Measurements from ENCODE around the gene OR6B1. TPM values are rescaled to one million over a fixed set of nuclear protein-coding genes. Genes with fewer than 3 reads are reported as not detected.

The OR6B1 gene
- total RNA-seq, 1 donor from 2014 or later = not detected

- no peaks in the 10 kb centered on the region for H3K9me3 Mint-ChIP-seq (ENCODE audit: unreplicated experiment)
- no peak for DNase-seq (ENCODE audit: low spot score)
- no peaks in the 10 kb centered on the region for H3K4me1 Mint-ChIP-seq (ENCODE audit: unreplicated experiment)
- no peak for TF ChIP-seq CTCF (IDR thresholded peaks at IDR 0.05; ENCODE audit: unreplicated experiment)
- H3K27ac Mint-ChIP-seq (ENCODE audit: unreplicated experiment) = no peak overlapping the region
- H3K4me3 Mint-ChIP-seq (ENCODE audit: unreplicated experiment) = no peak overlapping the region
- H3K27me3 Mint-ChIP-seq (ENCODE audit: unreplicated experiment) = no peaks in the 10 kb centered on the region
- no peaks in the 10 kb centered on the region for H3K36me3 Mint-ChIP-seq (ENCODE audit: low read depth, unreplicated experiment)
Measured at GRCh38 chr7:143975617-143976016, 24.5 kb upstream of the OR6B1 start.

- Mint-ChIP-seq H3K36me3 (ENCODE audit: low read depth, unreplicated experiment) (no peaks in the 10 kb centered on the region), H3K9me3 (ENCODE audit: unreplicated experiment) (no peaks in the 10 kb centered on the region), H3K4me1 (ENCODE audit: unreplicated experiment) (no peaks in the 10 kb centered on the region), H3K27ac (ENCODE audit: unreplicated experiment) (no peak overlapping the region), H3K27me3 (ENCODE audit: unreplicated experiment) (no peaks in the 10 kb centered on the region), H3K4me3 (ENCODE audit: unreplicated experiment) (no peak overlapping the region)
- DNase-seq (ENCODE audit: low spot score) = no peak
- no peak for TF ChIP-seq CTCF (IDR thresholded peaks at IDR 0.05; ENCODE audit: unreplicated experiment)
Measured at GRCh38 chr7:143978585-143978984, 21.5 kb upstream of the OR6B1 start.

GRCh38 chr7:143979359-143979758 lies 20.8 kb upstream of the OR6B1 start:
- Mint-ChIP-seq H3K4me1 (ENCODE audit: unreplicated experiment) (no peaks in the 10 kb centered on the region), H3K27me3 (ENCODE audit: unreplicated experiment) (no peaks in the 10 kb centered on the region), H3K4me3 (ENCODE audit: unreplicated experiment) (no peak overlapping the region), H3K27ac (ENCODE audit: unreplicated experiment) (no peak overlapping the region), H3K9me3 (ENCODE audit: unreplicated experiment) (no peaks in the 10 kb centered on the region), H3K36me3 (ENCODE audit: low read depth, unreplicated experiment) (no peaks in the 10 kb centered on the region)
- TF ChIP-seq CTCF (IDR thresholded peaks at IDR 0.05; ENCODE audit: unreplicated experiment) = no peak
- no peak for DNase-seq (ENCODE audit: low spot score)

GRCh38 chr7:143979998-143980397 lies 20.1 kb upstream of the OR6B1 start:
- TF ChIP-seq CTCF (IDR thresholded peaks at IDR 0.05; ENCODE audit: unreplicated experiment) = no peak
- no peak for DNase-seq (ENCODE audit: low spot score)
- H3K9me3 Mint-ChIP-seq (ENCODE audit: unreplicated experiment) = no peaks in the 10 kb centered on the region
- H3K27ac Mint-ChIP-seq (ENCODE audit: unreplicated experiment) = no peak overlapping the region
- no peak overlapping the region for H3K4me3 Mint-ChIP-seq (ENCODE audit: unreplicated experiment)
- H3K27me3 Mint-ChIP-seq (ENCODE audit: unreplicated experiment) = no peaks in the 10 kb centered on the region
- H3K36me3 Mint-ChIP-seq (ENCODE audit: low read depth, unreplicated experiment) = no peaks in the 10 kb centered on the region
- no peaks in the 10 kb centered on the region for H3K4me1 Mint-ChIP-seq (ENCODE audit: unreplicated experiment)

GRCh38 chr7:143980746-143981510 lies 19.2 kb upstream of the OR6B1 start:
- no peak for TF ChIP-seq CTCF (IDR thresholded peaks at IDR 0.05; ENCODE audit: unreplicated experiment)
- Mint-ChIP-seq H3K9me3 (ENCODE audit: unreplicated experiment) (no peaks in the 10 kb centered on the region), H3K27ac (ENCODE audit: unreplicated experiment) (no peak overlapping the region), H3K4me3 (ENCODE audit: unreplicated experiment) (no peak overlapping the region), H3K4me1 (ENCODE audit: unreplicated experiment) (no peaks in the 10 kb centered on the region), H3K27me3 (ENCODE audit: unreplicated experiment) (no peaks in the 10 kb centered on the region), H3K36me3 (ENCODE audit: low read depth, unreplicated experiment) (no peaks in the 10 kb centered on the region)
- no peak for DNase-seq (ENCODE audit: low spot score)

All from endothelial cell (in vitro differentiated cells).